ENCODE results near the gene GPR153.

GRCh38 chr1:6199298-6200187, 61.4 kb downstream of the GPR153 start, which contains the start of gene RPL22:
- no peak for TF ChIP-seq CTCF (IDR thresholded peaks at IDR 0.05)
- peak; percentile 81 to 94 (median 90) for TF ChIP-seq POLR2AphosphoS5 (IDR thresholded peaks at IDR 0.05)
- peak; percentile 42 to 47 for TF ChIP-seq POLR2A (IDR thresholded peaks at IDR 0.05)
- TF ChIP-seq EP300 (IDR thresholded peaks at IDR 0.05): no peak
